DOHH2 (cell line): ENCODE measurements around the gene TRAPPC2L.
A peak's percentile ranks its signal among the peaks of the same experiment; 100 is the strongest.
"Not testable (repeated sequence)": the region's sequence is repeated elsewhere in the genome, so short reads cannot be mapped to it uniquely, and the experiment has no call there.

ENCODE experiments used
- H3F3A ChIP-seq: fragments of 200-600 bp; sonication (generic), shearing (Covaris generic); 2 replicates; pipeline ENCODE4 v1.6.0; 2016; ENCODE audit warnings: antibody characterized with exemption, mild to moderate bottlenecking; ENCODE audit not compliant: control insufficient read depth, insufficient read depth
- H3K27ac ChIP-seq: fragments of 200-600 bp; sonication (generic); 2 replicates; pipeline ENCODE4 v1.5.1; 2014; ENCODE audit warnings: low read depth, mild to moderate bottlenecking, low read length, moderate library complexity
- H3K27me3 ChIP-seq: fragments of 200-600 bp; sonication (generic); 2 replicates; pipeline ENCODE4 v1.6.1; 2014; ENCODE audit warnings: mild to moderate bottlenecking, low read length, mixed read lengths; ENCODE audit not compliant: control insufficient read depth
- H3K36me3 ChIP-seq: fragments of 200-600 bp; sonication (generic); 2 replicates; pipeline ENCODE4 v1.6.1; 2014; ENCODE audit warnings: mild to moderate bottlenecking, low read length, moderate library complexity, mixed read lengths; ENCODE audit not compliant: control insufficient read depth
- H3K4me1 ChIP-seq: fragments of 200-600 bp; sonication (generic); 2 replicates; pipeline ENCODE4 v1.6.1; 2014; ENCODE audit warnings: mild to moderate bottlenecking, low read length, mixed read lengths; ENCODE audit not compliant: control insufficient read depth
- H3K4me2 ChIP-seq: fragments of 200-600 bp; sonication (generic); 2 replicates; pipeline ENCODE4 v1.6.0; 2014; ENCODE audit warnings: mild to moderate bottlenecking, low read length, moderate library complexity
- H3K4me3 ChIP-seq: fragments of 200-600 bp; sonication (generic); 2 replicates; pipeline ENCODE4 v1.5.1; 2014; ENCODE audit warnings: mild to moderate bottlenecking, low read length, mixed read lengths
- H3K79me2 ChIP-seq: fragments of 200-600 bp; sonication (generic); 2 replicates; pipeline ENCODE4 v1.6.1; 2014; ENCODE audit warnings: mild to moderate bottlenecking, low read length, mixed read lengths; ENCODE audit not compliant: control insufficient read depth
- H3K9me2 ChIP-seq: fragments of 200-600 bp; sonication (generic); replicated peaks from 2 replicates; pipeline ENCODE4 v1.6.1; 2014; ENCODE audit warnings: mild to moderate bottlenecking, low read length, mixed read lengths; ENCODE audit not compliant: control insufficient read depth
- H3K9me3 ChIP-seq: fragments of 200-600 bp; sonication (generic); 2 replicates; pipeline ENCODE4 v1.6.1; 2014; ENCODE audit warnings: antibody characterized with exemption, low read length, mixed read lengths; ENCODE audit not compliant: control insufficient read depth, insufficient read depth
- H4K20me1 ChIP-seq: fragments of 200-600 bp; sonication (generic); 2 replicates; pipeline ENCODE4 v1.6.0; 2014; ENCODE audit warnings: low read depth, mild to moderate bottlenecking, antibody characterized with exemption, low read length, moderate library complexity; ENCODE audit not compliant: control insufficient read depth, insufficient read depth
- EZH2phosphoT487 ChIP-seq: fragments of 200-600 bp; sonication (generic); IDR thresholded peaks from 2 replicates; pipeline ENCODE4 v1.6.1; 2017; ENCODE audit warnings: borderline replicate concordance, mild to moderate bottlenecking, antibody characterized with exemption, low read length, moderate library complexity, mixed read lengths
- TF ChIP-seq, protein P1 (sequence below): fragments of 200-600 bp; sonication (generic); IDR thresholded peaks from one replicate; pipeline ENCODE4 v1.5.1; 2014; ENCODE audit warnings: antibody characterized with exemption, mild to moderate bottlenecking, low read depth, low read length; ENCODE audit not compliant: poor library complexity, severe bottlenecking

Gene TRAPPC2L

DNA sequence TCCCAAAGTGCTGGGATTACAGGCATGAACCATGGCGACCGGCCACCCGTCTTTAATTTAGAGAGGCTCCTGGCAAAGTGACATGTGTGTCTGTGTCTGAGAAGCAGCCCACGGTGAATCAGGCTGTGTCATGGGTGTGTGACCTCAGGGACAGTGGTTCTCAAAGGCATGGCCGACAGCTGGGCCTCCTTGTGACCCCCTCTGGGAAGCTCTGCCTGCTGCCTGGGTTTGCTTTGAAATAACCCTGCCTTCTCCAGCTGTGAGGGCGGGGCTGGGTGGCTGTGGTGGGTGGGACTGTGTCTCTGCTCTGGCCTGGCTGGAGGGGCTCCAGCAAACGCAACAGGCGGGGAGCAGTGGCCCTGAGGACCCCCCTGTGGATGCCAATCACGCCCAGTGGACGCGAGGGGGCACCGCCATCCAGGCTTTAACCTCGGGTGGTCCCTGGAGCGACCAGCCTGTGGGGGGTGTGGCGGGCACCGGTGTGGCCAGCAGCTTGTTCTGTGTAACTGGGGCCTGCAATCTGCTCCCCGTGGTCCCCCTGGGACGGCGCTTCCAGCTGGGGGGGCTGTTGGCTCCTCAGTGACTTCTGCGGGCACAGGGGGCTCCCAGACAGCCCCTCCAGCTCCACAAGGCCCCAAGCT, 36.4 kb upstream of the TRAPPC2L start:
- no peaks in the 10 kb centered on the region for H3K36me3 ChIP-seq
- H3K4me2 ChIP-seq, result no peak overlapping the region
- no peaks in the 10 kb centered on the region for H3K27me3 ChIP-seq

DNA sequence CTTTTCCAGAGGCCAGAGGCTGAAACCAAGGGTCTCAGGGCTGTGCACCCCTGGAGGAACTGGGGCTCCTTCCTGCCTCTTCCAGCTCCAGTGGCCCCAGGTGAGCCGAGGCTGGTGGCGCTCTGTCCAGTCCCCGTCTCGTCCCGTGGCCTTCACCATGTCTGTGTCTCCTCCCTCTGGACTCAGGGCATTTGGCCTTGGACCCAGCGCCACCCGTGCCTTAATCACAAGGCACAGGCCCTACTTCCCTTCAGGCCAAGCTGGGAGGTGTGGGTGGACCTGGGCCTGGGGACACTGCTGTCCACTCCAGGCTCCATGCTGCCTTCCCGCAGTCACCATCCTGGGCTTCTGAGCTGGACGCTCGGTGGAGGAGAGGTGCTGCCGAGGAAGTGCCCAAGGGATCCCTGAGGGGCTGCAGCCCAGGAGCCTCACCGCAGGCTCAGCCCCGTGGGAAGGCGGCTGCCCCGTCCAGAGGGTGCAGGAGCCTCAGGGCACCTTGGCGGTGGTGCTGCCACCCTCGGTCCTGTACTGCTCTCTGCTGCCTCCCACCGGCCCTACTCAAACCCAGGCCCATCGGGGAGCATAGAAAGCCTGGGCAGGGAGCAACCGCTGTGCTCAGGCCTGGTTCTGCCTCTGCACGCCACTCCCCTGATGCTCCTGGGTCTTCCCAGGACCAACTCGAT, 35.6 kb upstream of the TRAPPC2L start:
- Histone ChIP-seq H3K79me2 (no peaks in the 10 kb centered on the region), H3K4me3 (no peak overlapping the region), H3K4me2 (no peak overlapping the region), H3K9me2 (no peaks in the 10 kb centered on the region), H3K36me3 (no peaks in the 10 kb centered on the region), H3K9me3 (no peaks in the 10 kb centered on the region), H4K20me1 (no peaks in the 10 kb centered on the region), H3K27ac (no peak overlapping the region), H3K4me1 (no peaks in the 10 kb centered on the region), H3K27me3 (no peaks in the 10 kb centered on the region), H3F3A (no peaks in the 10 kb centered on the region)
- TF ChIP-seq EZH2phosphoT487, result no peak
- TF ChIP-seq, protein P1, sequence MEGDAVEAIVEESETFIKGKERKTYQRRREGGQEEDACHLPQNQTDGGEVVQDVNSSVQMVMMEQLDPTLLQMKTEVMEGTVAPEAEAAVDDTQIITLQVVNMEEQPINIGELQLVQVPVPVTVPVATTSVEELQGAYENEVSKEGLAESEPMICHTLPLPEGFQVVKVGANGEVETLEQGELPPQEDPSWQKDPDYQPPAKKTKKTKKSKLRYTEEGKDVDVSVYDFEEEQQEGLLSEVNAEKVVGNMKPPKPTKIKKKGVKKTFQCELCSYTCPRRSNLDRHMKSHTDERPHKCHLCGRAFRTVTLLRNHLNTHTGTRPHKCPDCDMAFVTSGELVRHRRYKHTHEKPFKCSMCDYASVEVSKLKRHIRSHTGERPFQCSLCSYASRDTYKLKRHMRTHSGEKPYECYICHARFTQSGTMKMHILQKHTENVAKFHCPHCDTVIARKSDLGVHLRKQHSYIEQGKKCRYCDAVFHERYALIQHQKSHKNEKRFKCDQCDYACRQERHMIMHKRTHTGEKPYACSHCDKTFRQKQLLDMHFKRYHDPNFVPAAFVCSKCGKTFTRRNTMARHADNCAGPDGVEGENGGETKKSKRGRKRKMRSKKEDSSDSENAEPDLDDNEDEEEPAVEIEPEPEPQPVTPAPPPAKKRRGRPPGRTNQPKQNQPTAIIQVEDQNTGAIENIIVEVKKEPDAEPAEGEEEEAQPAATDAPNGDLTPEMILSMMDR, result peak; percentile 42

More for the DNA sequence above, 36.4 kb upstream of the TRAPPC2L start:
- H3F3A ChIP-seq, result no peaks in the 10 kb centered on the region
- H3K9me3 ChIP-seq, result no peaks in the 10 kb centered on the region
- no peaks in the 10 kb centered on the region for H3K9me2 ChIP-seq
- no peak overlapping the region for H3K4me3 ChIP-seq
- no peak overlapping the region for H3K27ac ChIP-seq
- no peak for TF ChIP-seq EZH2phosphoT487
- TF ChIP-seq, protein P1, result no peak
- no peaks in the 10 kb centered on the region for H3K4me1 ChIP-seq
- H4K20me1 ChIP-seq, result no peaks in the 10 kb centered on the region
- no peaks in the 10 kb centered on the region for H3K79me2 ChIP-seq

DNA sequence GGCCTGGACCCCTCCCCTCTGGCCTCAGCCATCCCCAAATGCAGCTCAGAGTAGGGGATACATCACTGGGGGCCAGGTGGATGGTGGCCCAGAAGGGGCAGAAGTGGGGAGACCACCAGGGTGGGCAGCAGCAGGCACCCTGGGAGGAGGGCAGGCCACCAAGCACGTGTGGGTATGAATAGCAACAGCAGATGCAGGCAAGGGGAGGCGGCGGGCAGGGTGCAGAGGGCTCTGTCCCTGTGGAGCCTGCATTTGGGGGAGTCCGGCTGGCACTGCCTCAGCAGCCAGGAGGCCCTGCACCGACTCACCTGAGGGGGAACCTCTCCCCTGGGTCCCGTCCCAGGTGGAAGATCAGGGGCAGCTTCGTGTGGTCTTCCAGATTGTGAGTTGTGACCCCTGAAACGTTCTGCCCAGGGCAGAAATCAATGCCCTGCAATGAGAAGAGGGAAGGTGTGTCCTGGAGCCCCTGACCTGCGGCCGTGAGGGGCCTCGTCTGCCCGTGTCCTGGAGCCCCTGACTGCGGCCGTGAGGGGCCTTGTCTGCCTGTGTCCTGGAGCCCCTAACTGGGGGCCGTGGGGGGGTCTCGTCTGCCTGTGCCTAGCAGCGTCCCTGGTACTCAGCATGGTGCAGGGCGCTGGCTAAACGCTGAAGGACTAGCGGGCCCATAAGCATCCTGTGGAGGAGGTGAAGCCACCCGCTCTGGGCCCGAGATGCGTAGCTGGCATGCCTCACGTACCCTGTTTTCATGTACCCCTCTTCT, 34.5 kb upstream of the TRAPPC2L start:
- Histone ChIP-seq H4K20me1 (no peaks in the 10 kb centered on the region), H3K4me3 (no peak overlapping the region), H3K9me3 (no peaks in the 10 kb centered on the region), H3F3A (no peaks in the 10 kb centered on the region), H3K79me2 (no peaks in the 10 kb centered on the region), H3K4me2 (no peak overlapping the region), H3K4me1 (no peaks in the 10 kb centered on the region), H3K36me3 (no peaks in the 10 kb centered on the region), H3K27ac (no peak overlapping the region), H3K9me2 (no peaks in the 10 kb centered on the region), H3K27me3 (no peaks in the 10 kb centered on the region)
- TF ChIP-seq, protein P1, result no peak
- no peak for TF ChIP-seq EZH2phosphoT487

- not testable (repeated sequence) for H4K20me1 ChIP-seq, H3K36me3 ChIP-seq, H3K4me3 ChIP-seq, H3K79me2 ChIP-seq, H3K9me3 ChIP-seq, H3K27me3 ChIP-seq, H3F3A ChIP-seq, H3K4me2 ChIP-seq, H3K4me1 ChIP-seq, H3K9me2 ChIP-seq, H3K27ac ChIP-seq
Observed at GRCh38 chr16:88823646-88824045, 33.3 kb upstream of the TRAPPC2L start.
